ENCODE data around the gene UNC13A. TPM values are rescaled to one million over a fixed set of nuclear protein-coding genes. Genes with fewer than 3 reads are reported as not detected.
A peak's percentile ranks its signal among the peaks of the same experiment; 100 is the strongest.

Gene UNC13A
- total RNA-seq, 4 donors from 2014 or later = 0.21 to 0.78 (median 0.41) TPM

- peaks cover 0 to 100% (median 30%) of the 10 kb centered on the region in 3 donors for H3K36me3 ChIP-seq
- DNase-seq (ENCODE audit: low spot score in 2 of 2) = no peak
- H3K27me3 ChIP-seq = no peaks in the 10 kb centered on the region
- H3K9me3 ChIP-seq = no peaks in the 10 kb centered on the region
- TF ChIP-seq POLR2A (IDR thresholded peaks at IDR 0.05) (no peak), CTCF (IDR thresholded peaks at IDR 0.05) (no peak), EP300 (IDR thresholded peaks at IDR 0.05) (no peak)
- peaks cover 0 to 38% (median 0%) of the 10 kb centered on the region in 4 donors for H3K4me1 ChIP-seq
- 88 to 94% methylated on average over 14 to 19 of the region's 19 CpGs for WGBS, 2 donors
- H3K27ac ChIP-seq = no peak overlapping the region
- H3K4me3 ChIP-seq = no peak overlapping the region
Observed at GRCh38 chr19:17727843-17728242, 39.7 kb upstream of the UNC13A start.

- Histone ChIP-seq H3K27ac (no peak overlapping the region), H3K27me3 (no peaks in the 10 kb centered on the region), H3K4me3 (no peak overlapping the region), H3K9me3 (no peaks in the 10 kb centered on the region), H3K4me1 (peaks cover 0 to 40% (median 2%) of the 10 kb centered on the region in 4 donors), H3K36me3 (peaks cover 0 to 95% (median 30%) of the 10 kb centered on the region in 3 donors)
- 82% methylated on average over 42 to 55 of the region's 62 CpGs for WGBS, 2 donors
- DNase-seq (ENCODE audit: low spot score in 2 of 2) = no peak
- TF ChIP-seq POLR2A (IDR thresholded peaks at IDR 0.05) (no peak), EP300 (IDR thresholded peaks at IDR 0.05) (no peak), CTCF (IDR thresholded peaks at IDR 0.05) (no peak)
Observed at GRCh38 chr19:17726964-17727773, 39.0 kb upstream of the UNC13A start.

GRCh38 chr19:17726136-17726741 lies 38.1 kb upstream of the UNC13A start:
- TF ChIP-seq EP300 (IDR thresholded peaks at IDR 0.05) (no peak), POLR2A (IDR thresholded peaks at IDR 0.05) (no peak), CTCF (IDR thresholded peaks at IDR 0.05) (no peak)
- H3K9me3 ChIP-seq = no peaks in the 10 kb centered on the region
- H3K4me1 ChIP-seq = peaks cover 0 to 42% (median 10%) of the 10 kb centered on the region in 4 donors
- H3K36me3 ChIP-seq = peaks cover 0 to 86% (median 30%) of the 10 kb centered on the region in 3 donors
- 94 to 96% methylated on average over 29 to 32 of the region's 59 CpGs for WGBS, 2 donors
- H3K27ac ChIP-seq = no peak overlapping the region
- H3K4me3 ChIP-seq = no peak overlapping the region
- no peaks in the 10 kb centered on the region for H3K27me3 ChIP-seq
- DNase-seq (ENCODE audit: low spot score in 2 of 2) = no peak

GRCh38 chr19:17725422-17726078 lies 37.4 kb upstream of the UNC13A start:
- no peak for DNase-seq (ENCODE audit: low spot score in 2 of 2)
- no peak overlapping the region for H3K4me3 ChIP-seq
- WGBS, 2 donors = 86% methylated on average over 21 of the region's 21 CpGs
- TF ChIP-seq CTCF (IDR thresholded peaks at IDR 0.05) (peak in 1 of 5 experiments; percentile 8), POLR2A (IDR thresholded peaks at IDR 0.05) (no peak)
- H3K27ac ChIP-seq = no peak overlapping the region
- peaks cover 0 to 49% (median 17%) of the 10 kb centered on the region in 4 donors for H3K4me1 ChIP-seq
- H3K9me3 ChIP-seq = no peaks in the 10 kb centered on the region
- peaks cover 0 to 79% (median 30%) of the 10 kb centered on the region in 3 donors for H3K36me3 ChIP-seq
- no peaks in the 10 kb centered on the region for H3K27me3 ChIP-seq

All from tibial nerve (tissue), 4 donors.